Activated naive CD4-positive, alpha-beta T cell treated with anti-CD3 and anti-CD28 coated beads, Interleukin-2, amount 10 ng/mL, durations not matched to agents 7 days and 5 days (primary cell): ENCODE measurements around the gene NKD1.

Experiments used
- CTCF ChIA-PET: fragments of 350-600 bp; sonication (Branson Sonifier 250); formaldehyde crosslinking; loops from one replicate; lab custom pipeline; 2021; ENCODE audit warnings: antibody characterized with exemption; lab: Charles Lee
- DNase-seq: peaks from one replicate; pipeline ENCODE4 v3.0.0-alpha.2; 2020
- H3K27ac Mint-ChIP-seq: one replicate; pipeline ENCODE4 v1.8.0; 2021; ENCODE audit warnings: mild to moderate bottlenecking, moderate library complexity, mixed read lengths
- H3K27me3 Mint-ChIP-seq: one replicate; pipeline ENCODE4 v1.8.0; 2021; ENCODE audit warnings: mild to moderate bottlenecking, mixed read lengths
- H3K36me3 Mint-ChIP-seq: one replicate; pipeline ENCODE4 v1.8.0; 2021; ENCODE audit warnings: mixed read lengths
- H3K4me1 Mint-ChIP-seq: one replicate; pipeline ENCODE4 v1.8.0; 2021; ENCODE audit warnings: mixed read lengths
- H3K4me3 Mint-ChIP-seq: one replicate; pipeline ENCODE4 v1.8.0; 2021; ENCODE audit warnings: mild to moderate bottlenecking, moderate library complexity, mixed read lengths
- H3K9me3 Mint-ChIP-seq: one replicate; pipeline ENCODE4 v1.8.0; 2021; ENCODE audit warnings: mixed read lengths

Gene NKD1

GRCh38 chr16:50622643-50623369 lies 74.6 kb downstream of the NKD1 start:
- no peak overlapping the region for H3K4me3 Mint-ChIP-seq
- H3K4me1 Mint-ChIP-seq, result peaks cover 29% of the 10 kb centered on the region
- H3K36me3 Mint-ChIP-seq, result no peaks in the 10 kb centered on the region
- H3K9me3 Mint-ChIP-seq, result no peaks in the 10 kb centered on the region
- H3K27me3 Mint-ChIP-seq, result peaks cover 3% of the 10 kb centered on the region
- no peak overlapping the region for H3K27ac Mint-ChIP-seq
- CTCF ChIA-PET, result interaction anchor here (0.6 to 0.8 kb wide), 2 partner anchors 55 to 184 kb away, joined by 3 read pairs; no protein-coding TSS in a partner anchor
- DNase-seq, result no peak

- CTCF ChIA-PET, result interaction anchor here (2.6 kb wide), 1 partner anchor 41 kb away, joined by 10 read pairs; no protein-coding TSS in a partner anchor
- H3K36me3 Mint-ChIP-seq, result no peaks in the 10 kb centered on the region
- H3K27ac Mint-ChIP-seq, result no peak overlapping the region
- H3K9me3 Mint-ChIP-seq, result no peaks in the 10 kb centered on the region
- DNase-seq, result no peak
- H3K4me1 Mint-ChIP-seq, result peaks cover 31% of the 10 kb centered on the region
- peaks cover 3% of the 10 kb centered on the region for H3K27me3 Mint-ChIP-seq
- H3K4me3 Mint-ChIP-seq, result no peak overlapping the region
Measured at GRCh38 chr16:50624449-50624970, 76.3 kb downstream of the NKD1 start.

GRCh38 chr16:50625374-50625773 lies 77.2 kb downstream of the NKD1 start:
- H3K4me1 Mint-ChIP-seq, result peaks cover 31% of the 10 kb centered on the region
- DNase-seq, result no peak
- no peak overlapping the region for H3K27ac Mint-ChIP-seq
- no peak overlapping the region for H3K4me3 Mint-ChIP-seq
- CTCF ChIA-PET, result interaction anchor here (1.1 to 2.6 kb wide), 4 partner anchors 10 to 181 kb away, joined by 5 to 10 read pairs (median 6); no protein-coding TSS in a partner anchor
- no peaks in the 10 kb centered on the region for H3K36me3 Mint-ChIP-seq
- H3K27me3 Mint-ChIP-seq, result peaks cover 6% of the 10 kb centered on the region
- no peaks in the 10 kb centered on the region for H3K9me3 Mint-ChIP-seq

- Mint-ChIP-seq H3K27ac (peak overlapping the region; percentile 24), H3K36me3 (no peaks in the 10 kb centered on the region), H3K9me3 (no peaks in the 10 kb centered on the region), H3K27me3 (peaks cover 6% of the 10 kb centered on the region), H3K4me1 (peaks cover 31% of the 10 kb centered on the region), H3K4me3 (peak overlapping the region; percentile 43)
- CTCF ChIA-PET, result interaction anchor here (0.9 to 2.0 kb wide), 12 partner anchors 8 to 560 kb away, joined by 3 to 15 read pairs (median 5); no protein-coding TSS in a partner anchor
- no peak for DNase-seq
Measured at GRCh38 chr16:50626868-50627267, 78.7 kb downstream of the NKD1 start.

- DNase-seq, result peak; percentile 68
- CTCF ChIA-PET, result interaction anchor here (0.7 to 2.0 kb wide), 15 partner anchors 8 to 560 kb away, joined by 3 to 15 read pairs (median 5); no protein-coding TSS in a partner anchor
- Mint-ChIP-seq H3K4me1 (peaks cover 31% of the 10 kb centered on the region), H3K4me3 (peak overlapping the region; percentile 43), H3K36me3 (no peaks in the 10 kb centered on the region), H3K27me3 (peaks cover 6% of the 10 kb centered on the region), H3K9me3 (no peaks in the 10 kb centered on the region), H3K27ac (peak overlapping the region; percentile 24)
Measured at GRCh38 chr16:50627419-50627818, 79.2 kb downstream of the NKD1 start.

GRCh38 chr16:50628156-50628802 lies 80.1 kb downstream of the NKD1 start:
- peaks cover 6% of the 10 kb centered on the region for H3K27me3 Mint-ChIP-seq
- CTCF ChIA-PET, result interaction anchor here (0.7 to 2.0 kb wide), 14 partner anchors 8 to 301 kb away, joined by 3 to 15 read pairs (median 5); no protein-coding TSS in a partner anchor
- no peak overlapping the region for H3K27ac Mint-ChIP-seq
- peaks cover 30% of the 10 kb centered on the region for H3K4me1 Mint-ChIP-seq
- no peak overlapping the region for H3K4me3 Mint-ChIP-seq
- H3K9me3 Mint-ChIP-seq, result no peaks in the 10 kb centered on the region
- DNase-seq, result no peak
- no peaks in the 10 kb centered on the region for H3K36me3 Mint-ChIP-seq

GRCh38 chr16:50629334-50629733 lies 81.1 kb downstream of the NKD1 start:
- Mint-ChIP-seq H3K4me1 (peaks cover 21% of the 10 kb centered on the region), H3K36me3 (no peaks in the 10 kb centered on the region), H3K4me3 (no peak overlapping the region), H3K27me3 (peaks cover 6% of the 10 kb centered on the region), H3K9me3 (no peaks in the 10 kb centered on the region), H3K27ac (no peak overlapping the region)
- no peak for DNase-seq
- CTCF ChIA-PET, result interaction anchor here (0.8 to 1.3 kb wide), 3 partner anchors 38 to 177 kb away, joined by 3 read pairs; no protein-coding TSS in a partner anchor

GRCh38 chr16:50630394-50631020 lies 82.3 kb downstream of the NKD1 start:
- H3K27ac Mint-ChIP-seq, result no peak overlapping the region
- DNase-seq, result no peak
- peaks cover 20% of the 10 kb centered on the region for H3K4me1 Mint-ChIP-seq
- H3K4me3 Mint-ChIP-seq, result no peak overlapping the region
- no peaks in the 10 kb centered on the region for H3K9me3 Mint-ChIP-seq
- H3K36me3 Mint-ChIP-seq, result no peaks in the 10 kb centered on the region
- CTCF ChIA-PET, result no interaction called here
- H3K27me3 Mint-ChIP-seq, result peaks cover 6% of the 10 kb centered on the region

- Mint-ChIP-seq H3K27ac (no peak overlapping the region), H3K4me3 (no peak overlapping the region), H3K4me1 (peaks cover 18% of the 10 kb centered on the region), H3K9me3 (no peaks in the 10 kb centered on the region), H3K36me3 (no peaks in the 10 kb centered on the region), H3K27me3 (peaks cover 3% of the 10 kb centered on the region)
- DNase-seq, result no peak
- CTCF ChIA-PET, result no interaction called here
Measured at GRCh38 chr16:50631249-50631984, 83.2 kb downstream of the NKD1 start.

- Mint-ChIP-seq H3K4me1 (peaks cover 14% of the 10 kb centered on the region), H3K27ac (no peak overlapping the region), H3K27me3 (peaks cover 3% of the 10 kb centered on the region), H3K4me3 (no peak overlapping the region), H3K36me3 (no peaks in the 10 kb centered on the region), H3K9me3 (no peaks in the 10 kb centered on the region)
- no peak for DNase-seq
- CTCF ChIA-PET, result no interaction called here
Measured at GRCh38 chr16:50631985-50632576, 83.9 kb downstream of the NKD1 start.

- Mint-ChIP-seq H3K4me3 (no peak overlapping the region), H3K36me3 (no peaks in the 10 kb centered on the region), H3K27ac (peak overlapping the region; percentile 39), H3K4me1 (peaks cover 4% of the 10 kb centered on the region), H3K9me3 (no peaks in the 10 kb centered on the region), H3K27me3 (peaks cover 7% of the 10 kb centered on the region)
- CTCF ChIA-PET, result no interaction called here
- no peak for DNase-seq
Measured at GRCh38 chr16:50632927-50633800, 85.0 kb downstream of the NKD1 start.

- peaks cover 4% of the 10 kb centered on the region for H3K4me1 Mint-ChIP-seq
- no peaks in the 10 kb centered on the region for H3K36me3 Mint-ChIP-seq
- no peak overlapping the region for H3K27ac Mint-ChIP-seq
- H3K9me3 Mint-ChIP-seq, result no peaks in the 10 kb centered on the region
- no peak for DNase-seq
- H3K27me3 Mint-ChIP-seq, result peaks cover 8% of the 10 kb centered on the region
- CTCF ChIA-PET, result no interaction called here
- no peak overlapping the region for H3K4me3 Mint-ChIP-seq
Measured at GRCh38 chr16:50634090-50634489, 85.9 kb downstream of the NKD1 start.
